ENCODE results near the gene ITPR2. TPM values are rescaled to one million over a fixed set of nuclear protein-coding genes. Genes with fewer than 3 reads are reported as not detected.
"Not testable (repeated sequence)": the region's sequence is repeated elsewhere in the genome, so short reads cannot be mapped to it uniquely, and the experiment has no call there.

Gene ITPR2
- total RNA-seq, 1 donor = 19.2 TPM

- Histone ChIP-seq H3K27ac (ENCODE audit: low read depth, low read length) (no peak overlapping the region), H3K9me3 (ENCODE audit: low read depth, low read length) (no peaks in the 10 kb centered on the region), H3K4me3 (ENCODE audit: insufficient read depth, low read length) (no peak overlapping the region), H3K4me2 (ENCODE audit: insufficient read depth, low read length) (no peak overlapping the region), H3K4me1 (ENCODE audit: insufficient read depth, low read length) (no peaks in the 10 kb centered on the region), H3K27me3 (ENCODE audit: insufficient read depth, low read length) (no peaks in the 10 kb centered on the region), H3K36me3 (ENCODE audit: insufficient read depth, low read length) (no peaks in the 10 kb centered on the region), H4K20me1 (ENCODE audit: insufficient read depth, low read length) (no peaks in the 10 kb centered on the region), H3K79me2 (ENCODE audit: insufficient read depth, low read length) (no peaks in the 10 kb centered on the region), H2AFZ (ENCODE audit: low read length) (no peak overlapping the region)
- DNase-seq (ENCODE audit: insufficient read length, low spot score, missing footprints) = no peak
- TF ChIP-seq, protein P1, sequence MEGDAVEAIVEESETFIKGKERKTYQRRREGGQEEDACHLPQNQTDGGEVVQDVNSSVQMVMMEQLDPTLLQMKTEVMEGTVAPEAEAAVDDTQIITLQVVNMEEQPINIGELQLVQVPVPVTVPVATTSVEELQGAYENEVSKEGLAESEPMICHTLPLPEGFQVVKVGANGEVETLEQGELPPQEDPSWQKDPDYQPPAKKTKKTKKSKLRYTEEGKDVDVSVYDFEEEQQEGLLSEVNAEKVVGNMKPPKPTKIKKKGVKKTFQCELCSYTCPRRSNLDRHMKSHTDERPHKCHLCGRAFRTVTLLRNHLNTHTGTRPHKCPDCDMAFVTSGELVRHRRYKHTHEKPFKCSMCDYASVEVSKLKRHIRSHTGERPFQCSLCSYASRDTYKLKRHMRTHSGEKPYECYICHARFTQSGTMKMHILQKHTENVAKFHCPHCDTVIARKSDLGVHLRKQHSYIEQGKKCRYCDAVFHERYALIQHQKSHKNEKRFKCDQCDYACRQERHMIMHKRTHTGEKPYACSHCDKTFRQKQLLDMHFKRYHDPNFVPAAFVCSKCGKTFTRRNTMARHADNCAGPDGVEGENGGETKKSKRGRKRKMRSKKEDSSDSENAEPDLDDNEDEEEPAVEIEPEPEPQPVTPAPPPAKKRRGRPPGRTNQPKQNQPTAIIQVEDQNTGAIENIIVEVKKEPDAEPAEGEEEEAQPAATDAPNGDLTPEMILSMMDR (IDR thresholded peaks at IDR 0.05; ENCODE audit: extremely low read depth, low read depth, low read length) = no peak
Observed at GRCh38 chr12:26443309-26443708, 389.7 kb downstream of the ITPR2 start.

DNA sequence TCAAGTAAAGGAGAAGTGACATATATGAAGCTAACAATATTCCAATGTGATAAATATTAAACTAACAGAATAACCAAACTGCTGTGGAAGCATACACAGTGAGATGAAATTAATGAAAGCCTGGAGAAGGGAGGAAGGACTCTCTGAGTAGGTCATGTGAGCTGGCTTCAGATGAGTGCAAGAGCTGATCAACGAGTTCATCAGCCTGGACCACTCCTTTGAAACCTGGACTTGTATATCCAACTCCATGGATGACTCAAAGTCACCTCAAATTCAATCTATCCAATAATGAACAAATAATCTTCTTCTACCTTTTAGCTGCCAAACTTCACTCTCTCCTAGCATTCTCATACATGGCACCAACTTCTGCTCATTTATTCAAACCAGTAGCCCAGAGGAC is 391.6 kb downstream of the ITPR2 start:
- TF ChIP-seq, protein P1 (IDR thresholded peaks at IDR 0.05; ENCODE audit: extremely low read depth, low read depth, low read length) = no peak
- H3K79me2 ChIP-seq (ENCODE audit: insufficient read depth, low read length) = no peaks in the 10 kb centered on the region
- no peak overlapping the region for H3K4me3 ChIP-seq (ENCODE audit: insufficient read depth, low read length)
- H3K9me3 ChIP-seq (ENCODE audit: low read depth, low read length) = no peaks in the 10 kb centered on the region
- H3K27ac ChIP-seq (ENCODE audit: low read depth, low read length) = no peak overlapping the region
- no peaks in the 10 kb centered on the region for H3K36me3 ChIP-seq (ENCODE audit: insufficient read depth, low read length)
- no peaks in the 10 kb centered on the region for H3K27me3 ChIP-seq (ENCODE audit: insufficient read depth, low read length)
- DNase-seq (ENCODE audit: insufficient read length, low spot score, missing footprints) = no peak
- no peaks in the 10 kb centered on the region for H4K20me1 ChIP-seq (ENCODE audit: insufficient read depth, low read length)
- H2AFZ ChIP-seq (ENCODE audit: low read length) = no peak overlapping the region
- H3K4me2 ChIP-seq (ENCODE audit: insufficient read depth, low read length) = no peak overlapping the region
- H3K4me1 ChIP-seq (ENCODE audit: insufficient read depth, low read length) = no peaks in the 10 kb centered on the region

- no peak for DNase-seq (ENCODE audit: insufficient read length, low spot score, missing footprints)
- Histone ChIP-seq H2AFZ (ENCODE audit: low read length) (no peak overlapping the region), H3K36me3 (ENCODE audit: insufficient read depth, low read length) (no peaks in the 10 kb centered on the region), H3K27me3 (ENCODE audit: insufficient read depth, low read length) (no peaks in the 10 kb centered on the region), H3K9me3 (ENCODE audit: low read depth, low read length) (no peaks in the 10 kb centered on the region), H3K4me1 (ENCODE audit: insufficient read depth, low read length) (no peaks in the 10 kb centered on the region), H4K20me1 (ENCODE audit: insufficient read depth, low read length) (no peaks in the 10 kb centered on the region), H3K4me2 (ENCODE audit: insufficient read depth, low read length) (no peak overlapping the region), H3K27ac (ENCODE audit: low read depth, low read length) (no peak overlapping the region), H3K79me2 (ENCODE audit: insufficient read depth, low read length) (no peaks in the 10 kb centered on the region), H3K4me3 (ENCODE audit: insufficient read depth, low read length) (no peak overlapping the region)
- TF ChIP-seq, protein P1 (IDR thresholded peaks at IDR 0.05; ENCODE audit: extremely low read depth, low read depth, low read length) = no peak
Observed at GRCh38 chr12:26435069-26435404, 398.0 kb downstream of the ITPR2 start.

DNA sequence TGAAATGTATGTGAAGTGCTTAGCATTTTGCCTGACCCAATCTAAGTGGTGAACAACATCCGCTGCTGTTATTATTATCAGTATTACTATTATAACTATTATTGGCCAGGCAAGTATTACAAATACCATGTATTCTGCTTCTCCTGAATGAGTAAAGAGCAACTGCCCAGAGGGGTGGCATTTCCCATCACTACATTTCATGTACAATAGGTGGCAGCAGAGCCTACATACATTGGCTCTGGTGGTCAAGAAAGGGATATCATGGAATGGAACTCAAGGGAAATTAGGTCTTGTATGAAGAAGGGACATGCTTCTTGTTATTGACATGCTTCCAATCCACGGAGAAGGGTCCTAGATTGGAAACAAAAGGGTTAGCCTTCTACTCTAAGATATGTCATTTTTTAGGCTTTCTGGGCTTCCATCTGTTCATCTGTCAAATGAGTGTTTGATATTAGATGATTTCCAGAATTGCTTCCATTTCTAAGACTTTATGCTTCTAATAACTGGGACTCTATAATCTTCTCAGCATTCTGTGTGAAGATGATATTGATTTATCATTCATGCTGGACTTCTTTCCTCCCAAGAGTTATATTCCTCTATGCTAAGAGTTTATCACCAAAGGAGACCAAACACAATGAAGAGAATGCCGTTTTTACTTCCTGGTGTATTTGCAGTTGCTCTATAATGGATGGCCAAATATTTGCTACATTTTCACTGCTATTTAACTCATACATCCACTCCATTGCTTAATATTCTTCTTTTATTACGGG is 398.5 kb downstream of the ITPR2 start:
- no peaks in the 10 kb centered on the region for H3K4me1 ChIP-seq (ENCODE audit: insufficient read depth, low read length)
- no peak overlapping the region for H2AFZ ChIP-seq (ENCODE audit: low read length)
- H3K4me3 ChIP-seq (ENCODE audit: insufficient read depth, low read length) = no peak overlapping the region
- no peaks in the 10 kb centered on the region for H3K36me3 ChIP-seq (ENCODE audit: insufficient read depth, low read length)
- TF ChIP-seq, protein P1 (IDR thresholded peaks at IDR 0.05; ENCODE audit: extremely low read depth, low read depth, low read length) = peak; percentile 85
- no peaks in the 10 kb centered on the region for H3K79me2 ChIP-seq (ENCODE audit: insufficient read depth, low read length)
- DNase-seq (ENCODE audit: insufficient read length, low spot score, missing footprints) = peak; percentile 94
- no peaks in the 10 kb centered on the region for H4K20me1 ChIP-seq (ENCODE audit: insufficient read depth, low read length)
- no peak overlapping the region for H3K27ac ChIP-seq (ENCODE audit: low read depth, low read length)
- H3K9me3 ChIP-seq (ENCODE audit: low read depth, low read length) = no peaks in the 10 kb centered on the region
- H3K27me3 ChIP-seq (ENCODE audit: insufficient read depth, low read length) = no peaks in the 10 kb centered on the region
- H3K4me2 ChIP-seq (ENCODE audit: insufficient read depth, low read length) = no peak overlapping the region

- H3K4me2 ChIP-seq (ENCODE audit: insufficient read depth, low read length); H3K9me3 ChIP-seq (ENCODE audit: low read depth, low read length); H3K27me3 ChIP-seq (ENCODE audit: insufficient read depth, low read length); H3K27ac ChIP-seq (ENCODE audit: low read depth, low read length); H2AFZ ChIP-seq (ENCODE audit: low read length); H3K4me1 ChIP-seq (ENCODE audit: insufficient read depth, low read length); H3K36me3 ChIP-seq (ENCODE audit: insufficient read depth, low read length); DNase-seq (ENCODE audit: insufficient read length, low spot score, missing footprints); H3K79me2 ChIP-seq (ENCODE audit: insufficient read depth, low read length); H3K4me3 ChIP-seq (ENCODE audit: insufficient read depth, low read length); H4K20me1 ChIP-seq (ENCODE audit: insufficient read depth, low read length): not testable (repeated sequence)
Observed at GRCh38 chr12:26433701-26434100, 399.3 kb downstream of the ITPR2 start.
